Endothelial cell of hepatic sinusoid (primary cell): ENCODE data around the gene HTR3C.

ENCODE experiments used
- in situ Hi-C: cut with HindIII; loops from 2 replicates; pipeline ENCODE4 v1.10.0; 2017; ENCODE audit warnings: low sequenced_read_pairs

The HTR3C gene

DNA sequence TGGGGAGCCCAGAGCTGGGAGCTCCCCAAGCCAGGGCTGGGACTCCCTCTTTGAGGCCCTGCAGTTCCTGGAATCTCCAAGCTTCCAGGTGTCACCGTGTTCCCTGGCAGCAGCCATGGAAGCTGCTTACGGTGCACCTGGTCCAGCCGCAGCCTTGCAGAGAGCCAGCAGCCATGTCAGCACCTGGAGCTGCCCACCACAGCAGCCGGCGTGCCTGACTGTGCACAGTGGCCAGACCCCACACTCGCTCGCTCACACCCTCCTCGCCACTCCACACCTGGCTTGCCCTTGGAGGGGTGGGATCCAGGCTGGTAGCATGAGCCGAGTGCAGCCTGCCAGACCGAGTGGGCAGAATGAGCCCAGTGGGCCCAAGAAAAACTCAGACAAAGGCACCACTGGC lies 29.2 kb downstream of the HTR3C start:
- in situ Hi-C loops = no loop called here

DNA sequence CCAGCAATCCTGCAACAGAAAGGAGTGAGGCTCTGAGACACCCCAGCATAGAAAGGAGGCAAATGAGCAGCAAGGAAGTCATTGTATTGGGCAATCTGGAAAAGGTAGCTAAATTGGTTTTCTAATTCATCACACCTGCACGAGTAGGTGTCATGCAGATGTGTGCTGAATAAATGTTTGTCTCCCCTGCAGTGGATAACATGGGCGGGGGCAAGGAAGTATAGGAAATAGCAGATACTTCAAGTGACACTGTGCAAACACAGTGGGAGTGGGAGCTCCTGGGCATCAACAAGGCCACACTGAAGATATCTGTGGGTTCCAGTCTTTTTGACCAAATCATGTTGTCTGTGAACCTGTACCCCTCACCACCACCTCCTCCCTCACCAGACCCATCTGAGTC lies 29.6 kb downstream of the HTR3C start:
- in situ Hi-C loops = no loop called here

DNA sequence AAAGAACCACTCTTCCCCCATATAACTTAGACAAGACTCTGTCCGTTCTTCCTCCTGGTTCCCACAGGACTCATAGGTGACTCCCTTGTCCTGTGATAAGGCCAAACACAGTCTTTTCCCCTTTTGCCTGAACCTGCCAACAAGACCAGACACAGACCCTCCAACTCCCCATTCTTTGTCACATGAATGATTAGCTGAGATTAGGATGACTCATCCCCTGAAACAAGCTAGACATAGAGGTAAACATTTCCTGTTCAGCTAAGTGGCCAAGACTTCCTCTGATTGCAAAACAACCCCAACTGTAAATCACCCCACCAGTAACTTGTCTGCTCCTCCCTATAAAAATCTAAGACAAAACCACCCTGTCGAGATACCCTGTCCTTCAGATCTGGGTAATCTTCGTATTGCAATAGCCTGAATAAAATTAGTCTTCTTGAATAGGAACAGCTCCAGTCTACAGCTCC lies 32.6 kb downstream of the HTR3C start:
- in situ Hi-C loops = no loop called here

DNA sequence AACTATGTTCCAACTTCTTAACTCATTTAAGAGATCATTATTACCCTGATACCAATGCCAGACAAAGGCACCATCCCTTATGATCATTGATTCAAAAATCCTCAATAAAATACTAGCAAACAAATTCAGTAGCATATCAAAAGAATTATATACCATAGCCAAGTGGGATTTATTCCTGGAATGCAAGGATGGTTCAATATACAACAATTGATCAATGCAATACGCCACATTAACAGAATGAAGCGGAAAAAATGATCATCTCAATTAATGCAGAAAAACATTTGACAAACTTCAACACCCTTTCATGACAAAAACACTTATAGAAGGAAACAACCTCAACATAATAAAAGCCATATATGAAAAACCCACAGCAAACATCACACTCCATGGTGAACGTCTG lies 39.4 kb downstream of the HTR3C start:
- in situ Hi-C loops = loop anchor here (5.0 kb wide), 1 partner anchor 55 kb away; no protein-coding TSS in a partner anchor

DNA sequence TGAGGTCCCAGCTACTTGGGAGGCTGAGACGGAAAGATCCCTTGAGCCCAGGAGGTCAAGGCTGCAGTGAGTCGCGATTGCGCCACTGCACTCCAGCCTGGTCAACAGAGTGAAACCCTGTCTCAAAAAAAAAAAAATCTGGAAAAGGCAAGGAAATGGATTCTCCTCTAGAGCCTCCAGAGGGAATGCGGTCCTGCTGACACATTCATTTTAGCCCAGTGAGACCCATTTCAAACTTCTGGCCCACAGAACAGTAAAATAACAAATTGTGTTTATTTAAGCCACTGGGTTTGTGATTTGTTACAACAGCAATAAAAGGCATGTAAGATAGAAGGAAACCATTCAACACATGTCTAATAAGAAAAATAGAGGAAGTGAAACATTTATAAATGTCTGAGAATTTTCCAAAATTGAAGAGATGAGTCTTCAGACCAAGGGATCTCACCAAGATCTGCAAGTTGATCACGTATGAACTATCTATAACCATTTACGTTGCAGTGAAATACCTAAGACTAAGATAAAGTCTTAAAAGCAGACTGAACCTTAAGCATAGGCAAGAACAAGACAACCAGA lies 44.0 kb downstream of the HTR3C start, which contains the start of gene HTR3E:
TSS of gene HTR3E (plus strand) at position 254 of the 573 bp plus-strand sequence. CDS start 466 bp downstream, outside the sequence.
- in situ Hi-C loops = no loop called here

DNA sequence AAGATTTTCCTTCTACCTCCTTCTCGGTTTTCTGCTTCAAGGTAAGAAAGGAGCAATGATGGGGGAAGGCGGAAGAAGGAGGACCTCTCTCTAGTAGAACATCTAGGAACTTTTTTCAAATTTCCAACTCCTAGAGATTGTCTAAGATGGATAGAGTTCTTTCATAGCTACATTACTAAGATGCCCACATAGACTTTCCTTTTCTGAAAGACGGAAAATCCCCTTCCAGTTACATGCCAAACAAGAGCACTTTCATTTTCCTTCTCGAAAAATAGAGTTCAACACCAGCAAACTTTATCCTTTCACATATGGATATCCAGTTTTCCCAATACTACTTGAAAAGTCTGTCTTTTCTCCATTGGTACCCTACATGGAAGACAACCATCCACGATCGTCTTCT lies 44.7 kb downstream of the HTR3C start:
- in situ Hi-C loops = no loop called here

DNA sequence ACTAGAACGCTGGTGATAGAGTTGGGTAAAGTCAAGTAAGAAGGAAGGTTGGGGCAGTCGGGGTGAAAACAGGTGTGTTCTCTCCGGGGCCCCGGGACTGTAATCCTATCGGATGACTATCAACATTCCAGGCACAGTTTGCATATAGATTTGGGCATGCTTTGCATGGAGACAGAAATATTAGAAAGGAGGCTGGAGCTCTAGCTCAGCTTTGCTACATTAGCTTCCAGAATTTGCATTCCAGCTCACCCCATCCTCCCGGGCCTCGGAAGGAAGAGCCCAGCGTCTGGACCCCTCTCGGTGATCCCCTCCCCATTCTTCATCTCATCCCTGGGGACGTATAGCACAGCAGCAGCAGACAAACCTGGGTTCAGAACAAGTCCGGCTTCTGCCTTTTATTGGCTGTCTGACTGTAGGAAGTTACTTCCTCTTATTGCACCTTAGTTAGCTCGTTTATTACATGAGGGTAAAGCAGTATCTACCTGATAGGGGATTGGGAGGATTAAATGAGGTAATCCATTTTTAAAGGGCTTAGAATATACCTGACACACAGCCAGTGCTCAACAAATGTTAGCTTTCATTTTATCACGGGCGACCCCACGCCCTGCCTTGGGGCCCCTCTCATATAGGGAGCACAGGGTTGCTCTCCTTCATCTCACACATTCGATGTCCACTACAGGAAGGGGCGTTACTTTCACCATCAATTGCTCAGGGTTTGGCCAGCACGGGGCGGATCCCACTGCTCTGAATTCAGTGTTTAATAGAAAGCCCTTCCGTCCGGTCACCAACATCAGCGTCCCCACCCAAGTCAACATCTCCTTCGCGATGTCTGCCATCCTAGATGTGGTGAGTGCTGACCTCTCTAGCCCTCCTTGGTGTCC lies 47.2 kb downstream of the HTR3C start:
- in situ Hi-C loops = no loop called here
